HL-60 (cell line): Measurements from ENCODE around the gene IPPK.
"Not testable (repeated sequence)": the region's sequence is repeated elsewhere in the genome, so short reads cannot be mapped to it uniquely, and the experiment has no call there.

Experiments used
- DNase-seq, 2 experiments: peaks; one replicate each; pipeline ENCODE4 v3.0.0-alpha.2; 2010 to 2020; ENCODE audit warnings: low read depth in 1 of 2, low spot score in 1 of 2
- H3K27ac ChIP-seq: fragments of 250-450 bp; sonication (Bioruptor Pico); replicated peaks from 2 replicates; pipeline ENCODE4 v1.5.1; 2020; ENCODE audit warnings: mild to moderate bottlenecking, moderate library complexity
- H3K27me3 ChIP-seq: fragments of 250-450 bp; sonication (Bioruptor Pico); 2 replicates; pipeline ENCODE4 v1.5.1; 2021; ENCODE audit warnings: mild to moderate bottlenecking, moderate library complexity; ENCODE audit not compliant: insufficient read depth, poor library complexity, severe bottlenecking
- H3K4me3 ChIP-seq: replicated peaks from 2 replicates; pipeline ENCODE4 v1.5.1; 2011; ENCODE audit warnings: mild to moderate bottlenecking, control low read depth, low read length; ENCODE audit not compliant: insufficient read depth
- CTCF ChIP-seq: IDR thresholded peaks from one replicate; pipeline ENCODE4 v1.5.1; 2011; ENCODE audit warnings: low read length, control low read depth, inconsistent platforms; ENCODE audit not compliant: insufficient read depth
- GABPA ChIP-seq: IDR thresholded peaks from 2 replicates; pipeline ENCODE4 v1.6.1; 2012; ENCODE audit warnings: low read depth
- POLR2AphosphoS5 ChIP-seq: IDR thresholded peaks from 2 replicates; pipeline ENCODE4 v1.6.1; 2012; ENCODE audit warnings: low read depth
- REST ChIP-seq: IDR thresholded peaks from 2 replicates; pipeline ENCODE4 v1.6.1; 2012; ENCODE audit warnings: low read depth; ENCODE audit not compliant: insufficient replicate concordance
- SPI1 ChIP-seq: IDR thresholded peaks from 2 replicates; pipeline ENCODE4 v1.6.1; 2012; ENCODE audit warnings: low read depth, mild to moderate bottlenecking, borderline replicate concordance

The IPPK gene

GRCh38 chr9:92599938-92600461, 69.9 kb downstream of the IPPK start:
- Histone ChIP-seq H3K27me3 (no peaks in the 10 kb centered on the region), H3K27ac (no peak overlapping the region)
- TF ChIP-seq POLR2AphosphoS5, result no peak

GRCh38 chr9:92598382-92598781, 71.5 kb downstream of the IPPK start:
- Histone ChIP-seq H3K27ac (no peak overlapping the region), H3K4me3 (no peak overlapping the region), H3K27me3 (no peaks in the 10 kb centered on the region)
- DNase-seq, result no peak
- TF ChIP-seq REST (no peak), CTCF (no peak), POLR2AphosphoS5 (no peak), GABPA (no peak), SPI1 (no peak)

More at GRCh38 chr9:92599938-92600461, 69.9 kb downstream of the IPPK start:
- H3K4me3 ChIP-seq, result no peak overlapping the region
- DNase-seq, result no peak

- no peak for DNase-seq
- Histone ChIP-seq H3K27me3 (no peaks in the 10 kb centered on the region), H3K27ac (no peak overlapping the region), H3K4me3 (no peak overlapping the region)
- TF ChIP-seq GABPA, result no peak
- no peak for TF ChIP-seq CTCF
- TF ChIP-seq POLR2AphosphoS5, result no peak
- no peak for TF ChIP-seq REST
- no peak for TF ChIP-seq SPI1
Measured at GRCh38 chr9:92595930-92596329, 74.0 kb downstream of the IPPK start.

GRCh38 chr9:92595075-92595474, 74.9 kb downstream of the IPPK start:
- DNase-seq, H3K27me3 ChIP-seq, H3K27ac ChIP-seq, H3K4me3 ChIP-seq: not testable (repeated sequence)
